ENCODE measurements around the gene TRPM8. TPM values are rescaled to one million over a fixed set of nuclear protein-coding genes. Genes with fewer than 3 reads are reported as not detected.

TRPM8 gene
- total and polyA plus RNA-seq, 2 of the 13 experiments (the other 11 are each of a cell fraction or from before 2014, with no cell fraction given): 0.12 TPM; not detected in 1

DNA sequence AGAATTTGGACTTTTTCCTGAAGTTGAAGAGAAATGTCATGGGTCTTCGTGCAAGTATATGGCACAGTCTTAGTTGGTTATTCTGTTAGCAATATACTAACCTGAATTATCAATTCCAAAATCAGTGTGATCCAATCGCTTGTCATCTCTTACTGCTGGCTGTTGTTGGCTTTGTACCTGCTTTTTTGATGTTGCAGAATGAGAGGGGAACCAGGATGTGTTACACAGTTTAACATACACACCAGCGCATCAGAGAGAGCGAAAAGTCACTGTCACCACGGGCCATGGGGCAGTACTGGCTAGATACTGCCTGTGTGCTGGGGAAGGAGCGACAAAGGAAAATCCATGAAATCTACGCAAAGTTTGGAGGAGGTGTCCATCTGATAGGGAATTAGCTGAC, 74.0 kb downstream of the TRPM8 start:
- no peak for FAIRE-seq
- Histone ChIP-seq H3K36me3 (replicated peaks in 1 of 2; ENCODE audit: control insufficient read depth in 1 of 2, insufficient read depth in 2 of 2, low read length in 2 of 2) (no peaks in the 10 kb centered on the region), H3K4me1 (ENCODE audit: insufficient read depth, low read length) (peaks cover 9% of the 10 kb centered on the region; the same call in 1 of the 2 replicates), H3K9ac (ENCODE audit: insufficient read depth, low read depth, low read length) (no peak overlapping the region), H3K79me2 (ENCODE audit: insufficient read depth, low read length) (no peaks in the 10 kb centered on the region), H3K27me3 (ENCODE audit: control insufficient read depth in 1 of 2, insufficient read depth in 2 of 2, low read length in 2 of 2) (no peaks in the 10 kb centered on the region; a peak in 1 of 5 replicates), H4K20me1 (ENCODE audit: insufficient read depth, low read length) (no peaks in the 10 kb centered on the region), H3K27ac (ENCODE audit: extremely low read length, insufficient read depth, low read length) (no peak overlapping the region), H3K4me2 (ENCODE audit: low read depth, low read length) (no peak overlapping the region), H3K9me3 (ENCODE audit: low read length) (no peaks in the 10 kb centered on the region), H3K4me3 (replicated peaks in 1 of 3; ENCODE audit: insufficient read depth in 1 of 3, low read depth in 2 of 3, low read length in 3 of 3) (no peak overlapping the region), H2AFZ (ENCODE audit: low read length) (no peak overlapping the region)
- DNase-seq (ENCODE audit: low spot score): no peak
- no TSS peak for BruUV-seq (replicated peaks)
- TF ChIP-seq HMGA1 (CRISPR knock-in tag; conservative IDR thresholded peaks at IDR 0.05) (no peak), ZNF331 (CRISPR knock-in tag; IDR thresholded peaks at IDR 0.05) (no peak), ZNF430 (CRISPR knock-in tag; IDR thresholded peaks at IDR 0.05) (no peak), STAG1 (CRISPR knock-in tag; IDR thresholded peaks at IDR 0.05) (no peak), ZBTB42 (CRISPR knock-in tag; IDR thresholded peaks at IDR 0.05) (no peak), TP53 (CRISPR knock-in tag; conservative IDR thresholded peaks at IDR 0.05) (no peak), KAT8 (CRISPR knock-in tag; IDR thresholded peaks at IDR 0.05) (no peak), SMARCC2 (IDR thresholded peaks at IDR 0.05) (no peak)
- TF ChIP-seq, protein P1, sequence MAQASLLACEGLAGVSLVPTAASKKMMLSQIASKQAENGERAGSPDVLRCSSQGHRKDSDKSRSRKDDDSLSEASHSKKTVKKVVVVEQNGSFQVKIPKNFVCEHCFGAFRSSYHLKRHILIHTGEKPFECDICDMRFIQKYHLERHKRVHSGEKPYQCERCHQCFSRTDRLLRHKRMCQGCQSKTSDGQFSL (CRISPR knock-in tag; IDR thresholded peaks at IDR 0.05): no peak
- TF ChIP-seq, protein P2, sequence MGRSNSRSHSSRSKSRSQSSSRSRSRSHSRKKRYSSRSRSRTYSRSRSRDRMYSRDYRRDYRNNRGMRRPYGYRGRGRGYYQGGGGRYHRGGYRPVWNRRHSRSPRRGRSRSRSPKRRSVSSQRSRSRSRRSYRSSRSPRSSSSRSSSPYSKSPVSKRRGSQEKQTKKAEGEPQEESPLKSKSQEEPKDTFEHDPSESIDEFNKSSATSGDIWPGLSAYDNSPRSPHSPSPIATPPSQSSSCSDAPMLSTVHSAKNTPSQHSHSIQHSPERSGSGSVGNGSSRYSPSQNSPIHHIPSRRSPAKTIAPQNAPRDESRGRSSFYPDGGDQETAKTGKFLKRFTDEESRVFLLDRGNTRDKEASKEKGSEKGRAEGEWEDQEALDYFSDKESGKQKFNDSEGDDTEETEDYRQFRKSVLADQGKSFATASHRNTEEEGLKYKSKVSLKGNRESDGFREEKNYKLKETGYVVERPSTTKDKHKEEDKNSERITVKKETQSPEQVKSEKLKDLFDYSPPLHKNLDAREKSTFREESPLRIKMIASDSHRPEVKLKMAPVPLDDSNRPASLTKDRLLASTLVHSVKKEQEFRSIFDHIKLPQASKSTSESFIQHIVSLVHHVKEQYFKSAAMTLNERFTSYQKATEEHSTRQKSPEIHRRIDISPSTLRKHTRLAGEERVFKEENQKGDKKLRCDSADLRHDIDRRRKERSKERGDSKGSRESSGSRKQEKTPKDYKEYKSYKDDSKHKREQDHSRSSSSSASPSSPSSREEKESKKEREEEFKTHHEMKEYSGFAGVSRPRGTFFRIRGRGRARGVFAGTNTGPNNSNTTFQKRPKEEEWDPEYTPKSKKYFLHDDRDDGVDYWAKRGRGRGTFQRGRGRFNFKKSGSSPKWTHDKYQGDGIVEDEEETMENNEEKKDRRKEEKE (IDR thresholded peaks at IDR 0.05): no peak
- TF ChIP-seq, protein P3, sequence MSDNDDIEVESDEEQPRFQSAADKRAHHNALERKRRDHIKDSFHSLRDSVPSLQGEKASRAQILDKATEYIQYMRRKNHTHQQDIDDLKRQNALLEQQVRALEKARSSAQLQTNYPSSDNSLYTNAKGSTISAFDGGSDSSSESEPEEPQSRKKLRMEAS (IDR thresholded peaks at IDR 0.05): no peak
- intact Hi-C loops (cut with micrococcal nuclease; ENCODE audit: unreplicated experiment) (no loop called here), in situ Hi-C loops (cut with HindIII; ENCODE audit: extremely low pct_ligation_motif_present, low pct_unique_long_range_greater_than_20kb) (loop anchor here (25.0 kb wide), 1 partner anchor 1121 kb away; no protein-coding TSS in a partner anchor)
- POLR2A ChIA-PET: no interaction called here
- no peak for ATAC-seq
- CTCF ChIA-PET (ENCODE audit: low intra/inter-chr PET ratio, low total read pairs): no interaction called here
- 84% methylated on average over 7 of the region's 7 CpGs for WGBS (ENCODE audit: low lambda C conversion rate)
